Measurements from ENCODE around the gene RFX4.

Gene RFX4

DNA sequence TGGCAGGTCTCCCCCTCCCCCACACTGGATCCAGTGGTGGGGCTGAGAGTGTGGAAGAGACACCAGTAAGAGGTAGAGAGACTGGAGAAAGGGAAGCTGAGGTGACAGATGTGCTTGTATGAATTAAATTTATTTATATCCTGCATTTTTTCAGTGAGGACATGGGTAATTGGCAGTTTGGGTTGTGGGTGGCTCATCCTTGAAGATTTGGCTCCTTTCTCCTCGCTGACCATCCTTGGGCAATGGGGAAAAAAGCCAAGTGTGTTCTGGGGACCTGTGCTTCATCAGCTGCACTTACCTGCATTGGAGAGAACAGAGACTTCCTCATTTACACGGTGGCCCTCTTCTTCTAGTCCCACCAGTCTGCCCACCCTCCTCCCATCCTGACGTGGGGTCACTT is 86.4 kb downstream of the RFX4 start:
- Histone ChIP-seq H3K27me3 (ENCODE audit: control insufficient read depth in 1 of 2, insufficient read depth in 2 of 2, low read length in 2 of 2) (peaks cover 5 to 18% of the 10 kb centered on the region in 2 donors), H3K27ac (ENCODE audit: low read depth, low read length) (no peak overlapping the region), H3K4me3 (ENCODE audit: low read depth in 1 of 2, low read length in 2 of 2) (no peak overlapping the region), H3K4me1 (ENCODE audit: control insufficient read depth in 1 of 2, insufficient read depth in 2 of 2, low read length in 2 of 2) (no peaks in the 10 kb centered on the region), H3K9me3 (ENCODE audit: control insufficient read depth in 1 of 2, low read length in 2 of 2) (no peaks in the 10 kb centered on the region), H3K9ac (ENCODE audit: low read depth in 1 of 2, low read length in 2 of 2) (no peak overlapping the region), H3K36me3 (ENCODE audit: control insufficient read depth in 1 of 2, insufficient read depth in 2 of 2, low read length in 2 of 2) (no peaks in the 10 kb centered on the region)

DNA sequence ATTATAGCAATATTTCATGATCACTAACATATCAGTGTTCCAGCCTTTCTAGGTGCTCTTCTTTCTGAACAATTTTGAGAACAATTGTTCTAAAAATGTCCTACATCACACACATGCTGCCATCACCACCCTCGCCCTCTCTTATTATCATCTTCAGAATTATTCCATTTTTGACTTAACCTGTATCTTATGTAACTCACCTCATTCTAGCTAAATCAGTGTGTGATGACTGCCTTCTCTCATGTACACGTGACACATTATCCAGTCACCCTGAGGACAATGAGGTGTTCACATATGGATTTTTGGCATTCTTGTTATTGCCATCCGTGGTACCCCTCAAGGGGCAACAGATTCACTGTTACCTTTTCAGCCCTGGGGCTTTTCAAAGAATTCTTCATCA is 87.3 kb downstream of the RFX4 start:
- H3K36me3 ChIP-seq (ENCODE audit: control insufficient read depth in 1 of 2, insufficient read depth in 2 of 2, low read length in 2 of 2): no peaks in the 10 kb centered on the region
- no peaks in the 10 kb centered on the region for H3K9me3 ChIP-seq (ENCODE audit: control insufficient read depth in 1 of 2, low read length in 2 of 2)
- H3K9ac ChIP-seq (ENCODE audit: low read depth in 1 of 2, low read length in 2 of 2): no peak overlapping the region
- peaks cover 5 to 18% of the 10 kb centered on the region in 2 donors for H3K27me3 ChIP-seq (ENCODE audit: control insufficient read depth in 1 of 2, insufficient read depth in 2 of 2, low read length in 2 of 2)
- no peak overlapping the region for H3K4me3 ChIP-seq (ENCODE audit: low read depth in 1 of 2, low read length in 2 of 2)
- H3K4me1 ChIP-seq (ENCODE audit: control insufficient read depth in 1 of 2, insufficient read depth in 2 of 2, low read length in 2 of 2): no peaks in the 10 kb centered on the region
- H3K27ac ChIP-seq (ENCODE audit: low read depth, low read length): no peak overlapping the region

DNA sequence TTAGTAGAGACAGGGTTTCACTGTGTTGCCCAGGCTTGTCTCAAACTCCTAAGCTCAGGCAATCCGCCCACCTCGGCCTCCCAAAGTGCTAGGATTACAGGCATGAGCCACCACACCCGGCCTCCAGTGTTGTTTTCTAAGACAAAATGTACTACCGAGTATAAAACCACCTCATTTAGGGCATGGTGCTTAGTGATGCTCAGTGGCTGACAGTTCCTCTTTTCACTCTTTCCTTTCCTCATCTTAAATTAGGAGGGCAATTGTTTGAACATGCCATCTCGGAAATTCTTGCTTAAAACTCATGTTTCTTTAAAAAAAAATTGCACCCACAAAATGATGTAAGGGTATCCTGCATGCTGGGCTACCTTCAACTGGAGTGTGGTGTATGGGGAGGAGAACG is 89.0 kb downstream of the RFX4 start:
- H3K4me3 ChIP-seq (ENCODE audit: low read depth in 1 of 2, low read length in 2 of 2): no peak overlapping the region
- H3K9me3 ChIP-seq (ENCODE audit: control insufficient read depth in 1 of 2, low read length in 2 of 2): no peaks in the 10 kb centered on the region
- no peaks in the 10 kb centered on the region for H3K4me1 ChIP-seq (ENCODE audit: control insufficient read depth in 1 of 2, insufficient read depth in 2 of 2, low read length in 2 of 2)
- no peak overlapping the region for H3K27ac ChIP-seq (ENCODE audit: low read depth, low read length)
- H3K9ac ChIP-seq (ENCODE audit: low read depth in 1 of 2, low read length in 2 of 2): no peak overlapping the region
- H3K27me3 ChIP-seq (ENCODE audit: control insufficient read depth in 1 of 2, insufficient read depth in 2 of 2, low read length in 2 of 2): peaks cover 5 to 18% of the 10 kb centered on the region in 2 donors
- H3K36me3 ChIP-seq (ENCODE audit: control insufficient read depth in 1 of 2, insufficient read depth in 2 of 2, low read length in 2 of 2): no peaks in the 10 kb centered on the region

DNA sequence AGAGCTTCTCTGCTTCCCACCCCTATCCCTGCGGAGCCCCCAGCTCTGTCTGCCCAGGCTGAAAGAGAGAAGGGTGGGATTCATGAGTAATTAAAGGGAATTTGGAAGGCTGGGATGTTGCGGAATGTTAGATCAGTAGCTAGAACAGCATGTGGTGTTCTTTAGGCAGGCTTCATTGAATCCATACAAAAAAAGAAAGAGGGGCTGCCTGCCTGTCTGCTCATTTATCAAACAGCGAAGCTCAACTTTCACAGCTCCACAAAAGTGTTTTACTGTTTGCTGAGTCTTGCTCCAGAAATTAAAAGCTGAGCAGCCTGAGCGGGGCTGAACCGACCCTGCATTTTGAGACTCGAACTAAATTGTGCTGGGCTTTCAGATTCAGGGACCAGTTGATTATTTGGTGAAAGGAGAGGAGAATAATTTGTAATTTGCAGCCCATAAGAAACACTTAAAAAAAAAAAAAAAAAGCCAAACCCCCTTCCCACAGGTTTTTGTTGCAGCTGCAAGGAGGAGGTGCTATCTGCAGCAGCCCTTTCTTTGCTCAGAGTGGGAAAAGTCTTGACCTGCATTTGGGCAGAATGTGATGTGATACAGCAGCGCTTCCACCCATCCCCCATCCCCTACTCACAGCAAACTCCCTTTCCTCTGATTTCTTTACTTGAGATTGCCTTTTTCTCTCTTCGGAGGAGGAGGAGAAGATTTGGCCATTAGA is 89.7 kb downstream of the RFX4 start:
- Histone ChIP-seq H3K4me1 (ENCODE audit: control insufficient read depth in 1 of 2, insufficient read depth in 2 of 2, low read length in 2 of 2) (no peaks in the 10 kb centered on the region), H3K4me3 (ENCODE audit: low read depth in 1 of 2, low read length in 2 of 2) (no peak overlapping the region), H3K36me3 (ENCODE audit: control insufficient read depth in 1 of 2, insufficient read depth in 2 of 2, low read length in 2 of 2) (no peaks in the 10 kb centered on the region), H3K27me3 (ENCODE audit: control insufficient read depth in 1 of 2, insufficient read depth in 2 of 2, low read length in 2 of 2) (peaks cover 2 to 18% of the 10 kb centered on the region in 2 donors), H3K9ac (ENCODE audit: low read depth in 1 of 2, low read length in 2 of 2) (no peak overlapping the region), H3K9me3 (ENCODE audit: control insufficient read depth in 1 of 2, low read length in 2 of 2) (no peaks in the 10 kb centered on the region), H3K27ac (ENCODE audit: low read depth, low read length) (no peak overlapping the region)

DNA sequence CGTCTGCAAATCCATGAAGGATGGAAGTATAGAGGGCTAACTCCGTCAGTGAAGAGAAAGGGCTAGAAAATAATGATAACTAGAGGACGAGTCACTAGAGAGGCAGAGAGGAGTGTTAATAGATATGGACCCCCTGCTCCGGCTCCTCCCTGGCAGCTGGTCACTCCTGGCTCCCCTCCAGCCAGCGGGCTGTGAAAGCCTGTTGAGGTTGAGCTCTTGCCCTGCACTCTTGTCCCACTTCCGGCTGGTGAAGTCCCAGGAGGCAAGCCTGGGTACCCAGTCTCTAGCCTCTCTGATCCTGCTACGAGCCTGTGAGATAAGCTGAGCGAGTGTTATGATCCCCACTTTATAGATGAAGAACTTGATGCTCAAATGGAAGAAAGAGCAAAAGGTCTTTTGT is 90.3 kb downstream of the RFX4 start:
- no peak overlapping the region for H3K27ac ChIP-seq (ENCODE audit: low read depth, low read length)
- H3K4me1 ChIP-seq (ENCODE audit: control insufficient read depth in 1 of 2, insufficient read depth in 2 of 2, low read length in 2 of 2): no peaks in the 10 kb centered on the region

DNA sequence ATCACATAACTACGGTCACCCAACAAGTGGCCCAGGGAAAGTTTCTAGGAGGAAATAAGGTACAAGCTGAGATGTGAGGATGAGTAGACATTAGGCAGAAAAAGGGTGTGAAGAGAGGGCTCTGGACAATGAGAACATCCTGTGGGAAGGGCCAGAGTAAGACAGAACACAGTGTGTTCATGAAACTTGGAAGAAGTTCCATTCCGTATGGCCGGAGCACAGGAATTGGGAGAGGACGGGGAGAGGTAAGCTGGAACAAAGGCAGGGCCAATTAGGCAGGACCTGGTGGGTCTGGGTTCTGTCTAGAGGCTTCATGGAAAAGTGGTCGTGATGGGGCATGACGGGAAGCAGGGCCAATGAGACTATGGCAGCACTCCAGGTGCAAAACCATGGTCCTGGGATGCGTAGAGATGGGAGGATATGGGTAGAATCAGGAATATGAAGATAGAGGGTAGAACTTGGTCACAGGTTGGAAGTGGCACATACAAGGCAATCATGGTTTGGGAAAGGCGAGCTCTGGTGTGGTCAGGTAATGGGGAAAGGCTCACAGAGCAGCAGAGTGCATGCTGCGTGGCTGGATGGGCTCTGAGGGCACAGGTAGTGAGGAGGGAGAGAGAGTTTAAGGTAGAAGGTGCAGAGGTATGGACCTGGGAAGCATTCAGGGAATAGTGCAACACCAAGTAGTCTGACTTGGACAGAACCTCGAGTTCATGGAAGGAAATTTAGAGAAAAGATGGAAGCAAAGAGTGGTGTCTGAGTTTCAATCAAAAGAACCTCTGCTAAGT is 93.0 kb downstream of the RFX4 start:
- Histone ChIP-seq H3K4me1 (ENCODE audit: control insufficient read depth in 1 of 2, insufficient read depth in 2 of 2, low read length in 2 of 2) (no peaks in the 10 kb centered on the region), H3K27me3 (ENCODE audit: control insufficient read depth in 1 of 2, insufficient read depth in 2 of 2, low read length in 2 of 2) (peaks cover 0 to 12% of the 10 kb centered on the region in 2 donors), H3K9ac (ENCODE audit: low read depth in 1 of 2, low read length in 2 of 2) (no peak overlapping the region), H3K4me3 (ENCODE audit: low read depth in 1 of 2, low read length in 2 of 2) (no peak overlapping the region), H3K36me3 (ENCODE audit: control insufficient read depth in 1 of 2, insufficient read depth in 2 of 2, low read length in 2 of 2) (no peaks in the 10 kb centered on the region), H3K27ac (ENCODE audit: low read depth, low read length) (no peak overlapping the region), H3K9me3 (ENCODE audit: control insufficient read depth in 1 of 2, low read length in 2 of 2) (no peaks in the 10 kb centered on the region)

More for the DNA sequence above, 90.3 kb downstream of the RFX4 start:
- Histone ChIP-seq H3K4me3 (ENCODE audit: low read depth in 1 of 2, low read length in 2 of 2) (no peak overlapping the region), H3K9ac (ENCODE audit: low read depth in 1 of 2, low read length in 2 of 2) (no peak overlapping the region), H3K27me3 (ENCODE audit: control insufficient read depth in 1 of 2, insufficient read depth in 2 of 2, low read length in 2 of 2) (peaks cover 0 to 18% of the 10 kb centered on the region in 2 donors), H3K36me3 (ENCODE audit: control insufficient read depth in 1 of 2, insufficient read depth in 2 of 2, low read length in 2 of 2) (no peaks in the 10 kb centered on the region), H3K9me3 (ENCODE audit: control insufficient read depth in 1 of 2, low read length in 2 of 2) (no peaks in the 10 kb centered on the region)

DNA sequence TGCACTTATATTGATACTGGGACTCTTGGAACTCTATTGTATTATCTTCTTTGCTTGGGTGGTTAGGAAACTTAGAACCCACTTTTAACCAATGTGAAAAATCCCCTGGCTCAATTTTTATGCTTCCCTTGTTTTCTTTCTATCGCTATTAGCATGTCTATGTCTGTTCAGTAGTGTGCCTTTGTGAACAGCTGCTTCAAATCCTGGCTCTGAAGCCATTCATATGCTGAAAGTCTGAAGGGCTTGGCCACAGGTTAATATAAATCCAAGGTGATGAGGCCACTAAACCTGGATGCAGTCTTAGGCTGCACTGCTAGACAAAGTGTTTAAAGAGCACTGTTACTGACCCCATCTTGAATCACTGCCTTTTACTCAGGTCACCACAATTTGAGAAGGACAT is 96.8 kb downstream of the RFX4 start:
- H3K4me3 ChIP-seq (ENCODE audit: low read depth in 1 of 2, low read length in 2 of 2): no peak overlapping the region
- H3K27me3 ChIP-seq (ENCODE audit: control insufficient read depth in 1 of 2, insufficient read depth in 2 of 2, low read length in 2 of 2): no peaks in the 10 kb centered on the region
- H3K27ac ChIP-seq (ENCODE audit: low read depth, low read length): no peak overlapping the region
- H3K36me3 ChIP-seq (ENCODE audit: control insufficient read depth in 1 of 2, insufficient read depth in 2 of 2, low read length in 2 of 2): no peaks in the 10 kb centered on the region
- H3K9ac ChIP-seq (ENCODE audit: low read depth in 1 of 2, low read length in 2 of 2): no peak overlapping the region
- no peaks in the 10 kb centered on the region for H3K9me3 ChIP-seq (ENCODE audit: control insufficient read depth in 1 of 2, low read length in 2 of 2)
- H3K4me1 ChIP-seq (ENCODE audit: control insufficient read depth in 1 of 2, insufficient read depth in 2 of 2, low read length in 2 of 2): no peaks in the 10 kb centered on the region

DNA sequence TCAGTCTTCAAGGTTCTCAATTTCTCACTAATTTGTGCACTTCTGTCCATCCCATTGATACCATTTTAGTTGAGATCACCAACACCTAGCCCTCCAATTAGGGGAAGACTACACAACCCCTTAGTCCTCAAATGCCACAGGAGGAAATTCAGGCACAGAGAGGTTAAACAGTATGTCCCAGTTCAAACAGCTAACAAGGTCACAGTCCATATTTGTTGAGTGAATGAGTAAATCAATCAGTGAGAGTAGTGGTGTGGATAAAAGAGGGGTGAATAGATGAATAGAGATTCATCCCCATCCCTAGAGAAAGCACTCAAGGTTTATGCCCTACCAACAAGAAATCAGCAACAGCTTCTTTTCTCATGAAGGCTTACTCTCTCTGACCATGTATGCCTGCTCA is 97.5 kb downstream of the RFX4 start:
- Histone ChIP-seq H3K27ac (ENCODE audit: low read depth, low read length) (no peak overlapping the region), H3K9me3 (ENCODE audit: control insufficient read depth in 1 of 2, low read length in 2 of 2) (no peaks in the 10 kb centered on the region), H3K4me1 (ENCODE audit: control insufficient read depth in 1 of 2, insufficient read depth in 2 of 2, low read length in 2 of 2) (no peaks in the 10 kb centered on the region), H3K4me3 (ENCODE audit: low read depth in 1 of 2, low read length in 2 of 2) (no peak overlapping the region), H3K9ac (ENCODE audit: low read depth in 1 of 2, low read length in 2 of 2) (no peak overlapping the region), H3K36me3 (ENCODE audit: control insufficient read depth in 1 of 2, insufficient read depth in 2 of 2, low read length in 2 of 2) (no peaks in the 10 kb centered on the region), H3K27me3 (ENCODE audit: control insufficient read depth in 1 of 2, insufficient read depth in 2 of 2, low read length in 2 of 2) (no peaks in the 10 kb centered on the region)

DNA sequence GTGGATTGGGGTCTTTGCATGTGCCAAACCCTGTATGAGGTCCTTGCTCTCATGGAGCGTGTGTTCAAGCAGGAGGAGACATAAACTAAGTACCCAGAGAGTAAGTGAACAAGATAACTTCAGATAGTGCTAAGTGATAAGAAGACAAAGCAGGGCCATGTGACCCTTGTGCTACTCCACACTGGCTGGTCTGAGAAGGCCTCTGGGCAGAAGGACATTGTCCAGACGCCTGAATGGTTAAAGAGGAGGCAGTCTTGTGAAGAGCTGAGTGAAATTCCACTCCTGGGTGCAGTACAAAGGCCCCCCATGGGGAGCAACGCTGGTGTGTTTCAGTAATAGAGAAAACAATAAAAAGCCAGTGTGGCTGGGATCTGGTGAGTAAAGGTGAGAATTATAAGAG is 98.4 kb downstream of the RFX4 start:
- H3K4me3 ChIP-seq (ENCODE audit: low read depth in 1 of 2, low read length in 2 of 2): no peak overlapping the region
- no peaks in the 10 kb centered on the region for H3K27me3 ChIP-seq (ENCODE audit: control insufficient read depth in 1 of 2, insufficient read depth in 2 of 2, low read length in 2 of 2)
- no peak overlapping the region for H3K27ac ChIP-seq (ENCODE audit: low read depth, low read length)
- H3K9me3 ChIP-seq (ENCODE audit: control insufficient read depth in 1 of 2, low read length in 2 of 2): no peaks in the 10 kb centered on the region
- no peaks in the 10 kb centered on the region for H3K36me3 ChIP-seq (ENCODE audit: control insufficient read depth in 1 of 2, insufficient read depth in 2 of 2, low read length in 2 of 2)
- H3K4me1 ChIP-seq (ENCODE audit: control insufficient read depth in 1 of 2, insufficient read depth in 2 of 2, low read length in 2 of 2): no peaks in the 10 kb centered on the region
- no peak overlapping the region for H3K9ac ChIP-seq (ENCODE audit: low read depth in 1 of 2, low read length in 2 of 2)

DNA sequence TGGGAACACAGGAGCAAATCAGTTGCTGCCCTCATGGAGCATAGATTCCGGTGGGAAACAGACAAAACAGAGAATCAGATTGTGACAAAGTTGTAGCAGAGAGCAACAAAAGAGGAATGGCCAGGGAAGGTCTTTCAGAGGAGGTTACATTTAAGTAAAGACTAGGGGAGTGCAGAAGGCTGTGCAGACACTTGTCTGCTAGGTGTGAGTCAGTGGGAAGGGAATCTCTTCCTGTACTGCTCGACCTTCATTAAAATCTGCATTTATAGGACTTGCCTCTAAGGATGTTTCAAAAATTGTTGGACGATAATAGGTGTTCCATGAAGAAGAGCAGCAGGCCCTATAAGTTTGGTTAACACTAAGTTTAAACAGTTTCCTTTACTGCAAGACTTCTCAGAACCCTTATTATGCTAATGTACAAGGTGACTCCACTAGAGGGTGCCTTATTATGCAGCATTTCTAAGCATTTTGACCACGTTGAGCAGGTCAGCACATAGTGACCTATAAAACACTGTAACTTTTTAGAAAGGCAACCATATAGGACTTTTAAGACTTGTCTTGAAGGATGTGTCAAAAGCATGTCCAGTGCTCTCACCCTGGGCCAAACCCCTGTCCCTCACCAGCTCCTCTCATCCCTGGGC is 99.9 kb downstream of the RFX4 start:
- H3K4me1 ChIP-seq (ENCODE audit: control insufficient read depth in 1 of 2, insufficient read depth in 2 of 2, low read length in 2 of 2): no peaks in the 10 kb centered on the region
- H3K9ac ChIP-seq (ENCODE audit: low read depth in 1 of 2, low read length in 2 of 2): no peak overlapping the region
- H3K27me3 ChIP-seq (ENCODE audit: control insufficient read depth in 1 of 2, insufficient read depth in 2 of 2, low read length in 2 of 2): no peaks in the 10 kb centered on the region
- no peak overlapping the region for H3K27ac ChIP-seq (ENCODE audit: low read depth, low read length)
- H3K36me3 ChIP-seq (ENCODE audit: control insufficient read depth in 1 of 2, insufficient read depth in 2 of 2, low read length in 2 of 2): no peaks in the 10 kb centered on the region
- no peak overlapping the region for H3K4me3 ChIP-seq (ENCODE audit: low read depth in 1 of 2, low read length in 2 of 2)
- H3K9me3 ChIP-seq (ENCODE audit: control insufficient read depth in 1 of 2, low read length in 2 of 2): no peaks in the 10 kb centered on the region
